Renal pelvis (tissue), 4 donors: ENCODE data around the gene ATP8B3. TPM values are rescaled to one million over a fixed set of nuclear protein-coding genes. Genes with fewer than 3 reads are reported as not detected.

ENCODE experiments used
- DNase-seq: peaks from one replicate; pipeline ENCODE4 v3.0.0-alpha.2; 2013
- polyA plus RNA-seq, 3 donors: library from polyadenylated mRNA; unstranded; fragments of 120-200 nt; gene quantifications; one replicate each; pipeline ENCODE4 v1.2.1, GENCODE V29; 2013; ENCODE audit not compliant: insufficient read length in 3 of 3

ATP8B3 gene
- polyA plus RNA-seq, 3 donors = 0.58 to 1.0 (median 0.83) TPM

DNA sequence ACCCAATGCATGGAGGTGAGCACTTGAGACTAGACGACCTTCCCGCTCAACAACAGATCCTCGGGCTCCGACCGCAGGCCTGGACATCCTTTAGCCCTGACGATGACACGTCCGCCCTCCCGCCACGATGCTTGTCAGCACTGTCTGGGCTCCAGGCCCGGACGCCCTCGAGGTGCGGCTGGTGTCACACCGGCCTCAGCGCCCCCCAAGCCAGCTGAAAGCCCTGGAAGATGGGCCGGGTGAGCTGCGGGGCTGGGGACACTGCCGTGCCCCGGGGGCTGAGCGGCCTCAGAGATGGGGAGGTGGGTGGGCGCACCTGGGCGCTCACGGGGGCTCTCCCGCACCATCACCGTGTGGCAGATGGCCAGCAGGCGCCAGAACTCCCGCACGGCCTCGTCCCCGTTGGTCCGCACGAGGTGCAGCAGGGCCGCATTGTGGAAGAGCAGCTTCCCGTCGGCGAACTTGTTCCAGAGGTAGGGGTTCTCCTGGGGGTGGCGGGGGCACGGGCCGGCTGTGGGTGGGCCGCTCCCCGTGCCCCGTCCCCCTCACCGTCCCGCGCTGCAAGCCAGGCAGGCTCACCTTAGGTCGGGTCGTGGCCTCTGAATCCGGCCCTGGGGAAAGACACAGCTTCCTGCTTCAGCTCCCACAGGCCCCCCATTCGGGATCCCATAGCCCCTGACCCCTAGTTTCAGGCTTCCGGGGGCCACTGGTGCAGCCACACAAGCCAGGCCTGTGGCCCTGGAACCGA, 15.5 kb downstream of the ATP8B3 start:
- DNase-seq = no peak

DNA sequence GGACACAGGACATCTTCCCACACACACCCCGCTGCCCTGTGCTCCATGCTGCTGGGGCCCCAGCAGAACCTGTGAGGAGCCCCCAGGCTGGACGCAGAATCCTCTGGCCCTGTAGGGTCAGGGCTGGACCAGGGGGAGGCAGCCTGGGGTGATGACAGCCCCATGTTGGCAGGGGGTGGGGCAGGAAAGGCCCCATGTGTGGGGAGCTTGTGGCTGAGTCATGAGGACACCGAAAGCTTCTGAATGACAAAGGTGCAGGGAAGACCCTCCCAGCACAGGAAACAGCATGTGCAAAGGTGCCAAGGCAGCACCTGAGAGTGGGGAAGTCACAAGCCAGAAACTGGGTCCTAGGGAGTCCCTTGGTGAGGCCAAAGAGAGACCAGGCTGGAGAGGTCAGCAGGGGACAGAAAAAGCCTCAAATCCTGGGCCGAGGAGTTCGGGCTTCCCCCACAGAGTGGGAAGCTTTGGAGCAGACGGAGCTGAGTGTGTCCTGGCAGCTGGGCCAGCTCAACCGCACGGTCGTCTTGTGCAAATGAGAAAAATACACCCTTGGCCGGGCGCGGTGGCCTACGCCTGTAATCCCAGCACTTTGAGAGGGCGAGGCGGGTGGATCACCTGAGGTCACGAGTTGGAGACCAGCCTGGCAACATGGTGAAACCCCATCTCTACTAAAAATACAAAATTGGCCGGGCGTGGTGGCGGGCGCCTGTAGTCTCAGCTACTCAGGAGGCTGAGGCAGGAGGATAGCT, 17.5 kb downstream of the ATP8B3 start:
- no peak for DNase-seq

- no peak for DNase-seq
These were observed 20.2 kb downstream of the ATP8B3 start for GRCh38 chr19:1791879-1792278.

- DNase-seq = no peak
These were observed 21.9 kb downstream of the ATP8B3 start for GRCh38 chr19:1790054-1790792.

DNA sequence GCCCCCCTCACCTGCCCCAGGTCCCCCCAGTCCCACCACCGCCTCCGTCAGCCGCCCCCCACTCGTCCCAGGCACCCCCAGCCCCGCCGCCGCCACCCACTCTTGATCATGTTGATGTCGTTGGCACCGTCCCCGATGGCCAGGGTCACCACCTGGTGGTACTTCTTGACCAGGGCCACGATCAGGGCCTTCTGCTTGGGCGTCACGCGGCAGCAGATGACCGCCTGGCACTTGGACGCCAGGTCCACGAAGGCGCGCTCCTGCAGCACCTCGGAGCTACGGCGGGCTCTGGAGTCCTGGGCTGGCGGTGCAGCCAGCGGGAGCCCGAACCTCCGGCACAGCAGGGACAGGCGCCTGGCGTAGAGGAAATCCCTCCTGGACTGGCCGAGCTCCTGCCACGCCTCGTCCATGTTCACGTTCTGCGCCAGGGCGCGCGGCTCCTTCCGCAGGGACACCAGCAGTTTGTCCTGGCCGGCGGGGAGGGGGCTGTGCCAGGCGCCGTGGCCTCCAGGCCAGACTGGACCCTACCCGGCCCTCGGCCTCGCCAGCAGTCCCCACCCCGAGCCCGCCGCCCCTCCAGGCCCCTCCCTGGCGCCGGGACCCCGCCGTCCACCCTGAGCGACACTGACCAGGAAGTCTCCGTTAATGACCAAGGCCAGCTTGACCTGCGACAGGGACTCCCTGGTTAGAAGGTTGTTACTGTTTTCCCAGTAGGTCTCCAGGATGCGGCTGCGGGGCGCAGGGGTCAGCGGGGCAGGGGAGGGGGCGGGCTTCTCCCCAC, 22.6 kb downstream of the ATP8B3 start:
- DNase-seq = no peak

DNA sequence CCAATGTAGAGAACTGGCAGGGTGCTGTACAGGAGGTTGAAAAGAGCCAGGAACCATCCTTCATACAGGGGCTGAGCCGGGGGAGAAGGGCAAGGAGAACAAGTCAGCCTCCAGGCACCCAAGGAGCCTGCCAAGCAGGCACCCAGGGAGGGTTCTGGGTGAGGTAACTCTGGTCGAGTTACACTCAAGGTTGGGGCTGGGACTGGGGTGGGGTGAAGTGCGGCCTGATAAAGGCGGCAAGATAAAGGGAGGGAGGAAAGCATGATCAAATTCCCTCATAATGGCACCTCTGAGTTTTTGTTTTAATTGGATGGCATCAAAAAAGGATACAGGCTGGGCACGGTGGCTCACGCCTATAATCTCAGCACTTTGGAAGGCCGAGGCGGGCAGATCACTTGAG, 25.0 kb downstream of the ATP8B3 start:
- no peak for DNase-seq

DNA sequence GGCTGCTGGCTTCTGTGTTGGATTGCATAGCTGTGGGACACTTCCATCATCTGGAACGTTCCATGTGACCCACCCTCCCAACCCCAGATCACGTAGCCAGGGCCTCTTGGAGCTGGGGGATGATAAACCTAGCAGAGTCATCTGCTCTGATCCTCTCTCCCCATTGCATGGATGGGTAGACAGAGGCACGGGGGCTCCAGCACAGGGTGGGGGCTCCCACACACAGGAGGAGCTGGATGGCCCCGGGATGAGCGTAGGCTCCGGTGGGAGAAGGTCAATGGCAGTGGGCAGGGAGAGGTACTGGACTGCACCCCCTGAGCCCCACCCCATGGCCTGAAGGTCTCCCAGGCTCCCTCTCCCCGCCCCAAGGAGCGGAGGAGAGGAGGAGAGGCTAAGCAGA, 25.4 kb downstream of the ATP8B3 start:
- no peak for DNase-seq

- DNase-seq = no peak
These were observed 26.8 kb downstream of the ATP8B3 start for GRCh38 chr19:1785310-1785709.

DNA sequence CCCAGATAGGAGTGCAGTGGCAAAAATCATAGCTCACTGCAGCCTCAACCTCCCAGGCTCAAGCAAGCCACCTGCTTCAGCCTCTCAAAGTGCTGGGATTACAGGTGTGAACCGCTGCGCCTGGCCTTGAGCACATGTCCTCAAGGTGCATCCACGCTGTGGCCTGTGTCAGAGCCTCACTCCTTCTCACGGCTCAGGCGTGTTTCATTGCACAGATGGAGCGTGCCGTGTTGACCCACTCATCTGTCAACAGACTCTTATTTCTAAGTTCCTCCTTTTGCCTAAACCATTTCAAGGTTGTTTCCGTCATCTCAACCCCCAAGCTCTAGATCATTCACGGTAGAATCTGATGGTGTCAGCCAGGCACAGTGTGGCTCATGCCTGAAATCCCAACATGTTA, 28.2 kb downstream of the ATP8B3 start:
- no peak for DNase-seq

GRCh38 chr19:1783354-1783753, 28.7 kb downstream of the ATP8B3 start:
- DNase-seq = no peak

DNA sequence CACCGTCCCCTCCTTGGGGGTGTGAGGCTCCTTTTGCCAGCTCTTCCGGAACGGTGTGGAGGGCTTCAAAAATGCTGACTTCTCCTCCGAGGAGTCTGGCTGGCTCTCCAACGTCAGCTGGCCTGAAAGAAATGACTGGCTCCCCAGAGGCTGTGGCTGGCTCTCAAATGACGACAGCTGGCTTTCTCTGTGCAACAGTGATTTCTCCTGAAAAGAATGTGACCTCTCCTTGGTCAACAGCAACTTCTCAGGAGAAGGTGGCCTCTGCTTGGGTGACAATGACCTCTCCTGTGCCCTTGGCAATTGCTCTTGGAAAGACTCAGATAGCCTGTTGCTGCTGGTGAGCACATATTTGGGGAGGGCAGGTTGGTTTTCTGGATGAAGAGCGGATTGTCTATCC, 29.6 kb downstream of the ATP8B3 start:
- DNase-seq = no peak

- DNase-seq = no peak
These were observed 31.7 kb downstream of the ATP8B3 start for GRCh38 chr19:1780272-1780958.

DNA sequence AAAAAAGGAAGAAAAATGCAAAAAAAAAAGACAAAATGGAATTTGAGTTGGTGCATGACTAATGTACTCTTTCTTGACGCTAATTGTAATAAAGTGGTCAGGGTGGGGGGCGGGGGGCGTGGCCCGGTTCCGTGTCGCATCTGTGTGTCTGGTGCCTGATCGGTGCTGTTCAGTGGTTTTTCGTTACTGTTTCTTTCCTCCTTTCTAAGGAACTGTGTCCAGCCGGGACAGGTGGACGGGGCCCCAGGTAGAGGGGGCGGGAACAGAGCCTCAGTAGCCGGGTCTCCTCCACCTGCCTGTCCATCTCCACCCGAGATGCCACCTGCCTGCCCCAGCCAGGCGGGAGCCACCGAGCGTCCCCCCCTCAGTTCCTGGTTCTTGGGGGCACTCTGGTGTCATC, 32.5 kb downstream of the ATP8B3 start:
- no peak for DNase-seq

DNA sequence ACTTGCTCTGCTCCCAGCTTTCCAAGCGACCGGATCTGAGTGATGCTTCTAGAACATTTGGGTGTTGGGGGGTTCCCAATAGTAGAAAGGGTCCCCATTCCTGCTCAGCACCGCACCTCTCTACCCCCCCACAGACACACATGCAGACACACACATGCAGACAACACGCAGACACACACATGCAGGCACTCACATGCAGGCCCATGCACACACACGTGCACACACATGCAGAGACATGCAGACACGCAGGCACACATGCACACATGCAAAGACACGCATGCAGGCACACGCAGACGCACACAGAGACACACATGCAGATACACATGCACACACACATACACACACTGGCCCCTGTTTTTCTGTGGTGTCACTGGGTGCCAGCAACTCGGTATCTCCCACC, 34.9 kb downstream of the ATP8B3 start:
- no peak for DNase-seq

GRCh38 chr19:1776606-1777147, 35.4 kb downstream of the ATP8B3 start:
- DNase-seq = no peak

- no peak for DNase-seq
These were observed 36.0 kb downstream of the ATP8B3 start for GRCh38 chr19:1775951-1776605.

GRCh38 chr19:1774989-1775772, 36.9 kb downstream of the ATP8B3 start:
- no peak for DNase-seq

DNA sequence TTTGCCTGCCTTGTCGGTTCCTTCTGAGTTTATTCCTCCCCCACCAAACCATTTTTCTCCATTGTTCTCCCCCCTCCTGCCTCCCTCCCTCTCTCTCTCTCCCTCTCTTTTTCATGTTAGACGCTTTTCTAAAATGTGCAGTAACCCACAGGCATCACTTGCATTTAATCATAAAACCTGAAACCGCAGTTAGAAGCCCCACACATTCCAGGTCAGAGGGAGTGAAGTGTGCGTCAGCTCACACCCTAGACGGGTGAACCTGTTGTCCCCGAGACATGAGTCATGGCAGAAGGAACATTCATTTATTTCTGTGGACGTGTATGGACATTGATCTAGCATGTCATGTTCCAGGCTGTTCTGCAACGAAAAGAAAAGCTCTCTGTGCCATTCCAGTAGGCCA, 38.9 kb downstream of the ATP8B3 start:
- DNase-seq = no peak

DNA sequence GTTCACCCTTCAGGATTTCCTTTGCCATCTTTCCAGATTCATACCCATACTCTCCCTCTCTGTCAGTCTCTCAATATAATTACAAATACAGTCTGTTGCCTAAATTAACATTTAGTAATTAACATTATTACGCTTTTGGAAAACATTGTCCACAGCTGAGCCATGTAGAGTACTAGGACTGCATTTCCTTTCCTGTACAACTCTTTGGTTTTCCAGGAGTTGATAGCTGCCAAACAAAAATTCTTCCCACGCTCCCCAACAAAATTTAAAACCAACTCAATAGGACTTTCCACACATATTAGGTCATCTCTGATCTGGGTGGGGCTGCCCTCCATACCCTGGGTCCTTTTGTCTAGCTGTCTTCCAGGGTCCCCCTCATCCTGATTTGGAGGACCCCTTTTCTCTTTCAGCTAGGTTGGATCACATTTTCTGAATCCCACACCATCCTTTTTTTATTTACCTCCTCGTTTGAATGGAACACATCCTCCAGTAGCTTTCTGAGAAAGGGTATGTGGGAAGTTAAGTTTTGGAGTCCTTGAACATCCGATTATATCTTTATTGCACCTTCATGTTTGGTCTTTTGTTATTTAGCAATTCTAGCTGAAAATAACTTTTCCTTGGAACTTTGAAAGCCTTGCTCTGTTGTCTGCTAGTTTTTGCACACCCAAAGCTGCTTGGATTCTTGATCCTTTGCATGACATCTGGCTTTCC, 41.1 kb downstream of the ATP8B3 start:
- no peak for DNase-seq
